H9 (cell line): Measurements from ENCODE around the gene GSC2. TPM values are rescaled to one million over a fixed set of nuclear protein-coding genes. Genes with fewer than 3 reads are reported as not detected.

Experiments
- DNase-seq: peaks from one replicate; pipeline ENCODE4 v3.0.0-alpha.2; 2017
- H2AFZ ChIP-seq: one replicate; pipeline ENCODE4 v1.6.1; 2013; ENCODE audit warnings: mild to moderate bottlenecking, low read length, control low read depth, moderate library complexity
- H2AK5ac ChIP-seq: 2 replicates; pipeline ENCODE4 v1.6.1; 2013; ENCODE audit warnings: low read length, control low read depth, mixed read lengths; ENCODE audit not compliant: insufficient read length
- H2BK120ac ChIP-seq: one replicate; pipeline ENCODE4 v1.6.1; 2013; ENCODE audit warnings: low read depth, mild to moderate bottlenecking, low read length, control low read depth, inconsistent platforms; ENCODE audit not compliant: poor library complexity, severe bottlenecking
- H2BK12ac ChIP-seq: 2 replicates; pipeline ENCODE4 v1.6.1; 2013; ENCODE audit warnings: low read length, control low read depth, mixed read lengths, low read depth; ENCODE audit not compliant: insufficient read length
- H2BK15ac ChIP-seq: 2 replicates; pipeline ENCODE4 v1.6.1; 2013; ENCODE audit warnings: low read depth, low read length, control low read depth
- H2BK20ac ChIP-seq: one replicate; pipeline ENCODE4 v1.6.1; 2013; ENCODE audit warnings: low read depth, mild to moderate bottlenecking, low read length, control low read depth, inconsistent platforms; ENCODE audit not compliant: poor library complexity, severe bottlenecking
- H2BK5ac ChIP-seq: 2 replicates; pipeline ENCODE4 v1.6.1; 2013; ENCODE audit warnings: low read length, control low read depth, mixed read lengths; ENCODE audit not compliant: insufficient read length
- H3K14ac ChIP-seq: 2 replicates; pipeline ENCODE4 v1.6.1; 2013; ENCODE audit warnings: low read length, control low read depth; ENCODE audit not compliant: insufficient read depth
- H3K18ac ChIP-seq: 2 replicates; pipeline ENCODE4 v1.6.1; 2013; ENCODE audit warnings: low read depth, mild to moderate bottlenecking, mixed read lengths, low read length, control low read depth; ENCODE audit not compliant: insufficient read length
- H3K23ac ChIP-seq: 2 replicates; pipeline ENCODE4 v1.6.1; 2013; ENCODE audit warnings: low read length, control low read depth, mixed read lengths, low read depth; ENCODE audit not compliant: insufficient read length
- H3K23me2 ChIP-seq: 2 replicates; pipeline ENCODE4 v1.6.1; 2013; ENCODE audit warnings: low read depth, mild to moderate bottlenecking, mixed read lengths, low read length, control low read depth; ENCODE audit not compliant: insufficient read length, poor library complexity, severe bottlenecking
- H3K27ac ChIP-seq: 2 replicates; pipeline ENCODE4 v1.5.1; 2013; ENCODE audit warnings: low read length, control low read depth, mixed read lengths, low read depth; ENCODE audit not compliant: insufficient read length
- H3K27me3 ChIP-seq: 2 replicates; pipeline ENCODE4 v1.6.1; 2013; ENCODE audit warnings: low read length, control low read depth, inconsistent platforms; ENCODE audit not compliant: insufficient read depth
- H3K4ac ChIP-seq: 2 replicates; pipeline ENCODE4 v1.6.1; 2013; ENCODE audit warnings: low read depth, mild to moderate bottlenecking, control low read depth, inconsistent platforms, low read length, moderate library complexity
- H3K4me1 ChIP-seq: 2 replicates; pipeline ENCODE4 v1.6.1; 2013; ENCODE audit warnings: low read length, control low read depth, inconsistent platforms; ENCODE audit not compliant: insufficient read depth
- H3K4me2 ChIP-seq: 2 replicates; pipeline ENCODE4 v1.6.1; 2013; ENCODE audit warnings: low read length, control low read depth, mixed read lengths; ENCODE audit not compliant: insufficient read length, insufficient read depth
- H3K56ac ChIP-seq: 2 replicates; pipeline ENCODE4 v1.6.1; 2013; ENCODE audit warnings: low read depth, mild to moderate bottlenecking, mixed read lengths, low read length, control low read depth; ENCODE audit not compliant: insufficient read length
- H3K79me1 ChIP-seq: 2 replicates; pipeline ENCODE4 v1.6.1; 2013; ENCODE audit warnings: low read depth, mild to moderate bottlenecking, moderate library complexity, low read length, control low read depth, inconsistent platforms; ENCODE audit not compliant: insufficient read depth, poor library complexity, severe bottlenecking
- H3K79me2 ChIP-seq: 2 replicates; pipeline ENCODE4 v1.6.1; 2013; ENCODE audit warnings: low read length, control low read depth, inconsistent platforms; ENCODE audit not compliant: insufficient read depth
- H3K9ac ChIP-seq: 2 replicates; pipeline ENCODE4 v1.6.1; 2013; ENCODE audit warnings: low read length, control low read depth, mixed read lengths; ENCODE audit not compliant: insufficient read length; ENCODE audit errors: extremely low read depth
- H3K9me3 ChIP-seq: one replicate; pipeline ENCODE4 v1.6.1; 2013; ENCODE audit warnings: low read depth, low read length, inconsistent platforms; ENCODE audit not compliant: control insufficient read depth
- H3T11ph ChIP-seq: one replicate; pipeline ENCODE4 v1.6.1; 2013; ENCODE audit warnings: mild to moderate bottlenecking, low read length, control low read depth, inconsistent platforms
- H4K20me1 ChIP-seq: one replicate; pipeline ENCODE4 v1.6.1; 2013; ENCODE audit not compliant: control insufficient read depth, insufficient read length, insufficient read depth
- H4K5ac ChIP-seq: 2 replicates; pipeline ENCODE4 v1.6.1; 2013; ENCODE audit warnings: low read depth, mild to moderate bottlenecking, mixed read lengths, low read length, control low read depth; ENCODE audit not compliant: insufficient read length
- H4K8ac ChIP-seq: replicated peaks from 2 replicates; pipeline ENCODE4 v1.6.1; 2013; ENCODE audit warnings: low read length, control low read depth, mixed read lengths, low read depth; ENCODE audit not compliant: insufficient read length
- H4K91ac ChIP-seq: 2 replicates; pipeline ENCODE4 v1.6.1; 2013; ENCODE audit warnings: low read depth, mild to moderate bottlenecking, moderate library complexity, mixed read lengths, low read length, control low read depth; ENCODE audit not compliant: insufficient read length
- H3K27ac Mint-ChIP-seq, 3 experiments: 2 replicates in 2 of 3; 3 replicates in 1 of 3; pipeline ENCODE4 v1.8.0; 2020 to 2021; ENCODE audit warnings: mixed read lengths in 3 of 3, mild to moderate bottlenecking in 1 of 3, moderate library complexity in 1 of 3
- H3K27me3 Mint-ChIP-seq: 2 replicates; pipeline ENCODE4 v1.8.0; 2021; ENCODE audit warnings: low read depth, mild to moderate bottlenecking, moderate library complexity, mixed read lengths
- H3K36me3 Mint-ChIP-seq, 3 experiments: 2 replicates in 2 of 3; 3 replicates in 1 of 3; pipeline ENCODE4 v1.8.0; 2020 to 2021; ENCODE audit warnings: low read depth in 3 of 3, mixed read lengths in 3 of 3; ENCODE audit not compliant: insufficient read depth in 1 of 3
- H3K4me1 Mint-ChIP-seq, 2 experiments: 2 replicates each; pipeline ENCODE4 v1.8.0; 2020; ENCODE audit warnings: mixed read lengths in 2 of 2
- H3K4me3 Mint-ChIP-seq, 2 experiments: 2 replicates in 1 of 2; 3 replicates in 1 of 2; pipeline ENCODE4 v1.8.0; 2020 to 2021; ENCODE audit warnings: mild to moderate bottlenecking in 2 of 2, mixed read lengths in 2 of 2, moderate library complexity in 1 of 2
- H3K9me3 Mint-ChIP-seq, 2 experiments: 2 replicates in 1 of 2; 3 replicates in 1 of 2; pipeline ENCODE4 v1.8.0; 2020; ENCODE audit warnings: mild to moderate bottlenecking in 2 of 2, mixed read lengths in 2 of 2, moderate library complexity in 1 of 2
- CTCF ChIP-seq: fragments of 200-600 bp; sonication (generic); conservative IDR thresholded peaks from 3 replicates; pipeline ENCODE4 v1.8.0; 2021; ENCODE audit warnings: antibody characterized with exemption, mild to moderate bottlenecking
- WGBS: extraction: QIAGEN DNeasy Blood & Tissue Kit; methylation state at CpG from one replicate; pipeline ENCODE4 v1.1.7; 2013; ENCODE audit warnings: missing lambda C conversion rate, low lambda C conversion rate, mixed read lengths; ENCODE audit not compliant: insufficient read length; ENCODE audit errors: extremely low coverage; 5-methylcytosine and 5-hydroxymethylcytosine counted together
- total RNA-seq: library from RNA; stranded (reverse); gene quantifications from 2 replicates; pipeline ENCODE4 v1.2.1, GENCODE V29; 2021

The GSC2 gene
- total RNA-seq, 1 experiment from 2014 or later = 0.22 TPM

GRCh38 chr22:19176175-19176643 is 26.1 kb upstream of the GSC2 start:
- H4K8ac ChIP-seq = no peak overlapping the region
- no peak overlapping the region for H2AK5ac ChIP-seq
- no peak overlapping the region for H3T11ph ChIP-seq
- H4K20me1 ChIP-seq = peaks cover 2% of the 10 kb centered on the region
- Mint-ChIP-seq H3K9me3 (no peaks in the 10 kb centered on the region), H3K4me3 (peak overlapping the region; percentile 70 to 82), H3K4me1 (peaks cover 38 to 44% of the 10 kb centered on the region in 2 experiments), H3K27me3 (peaks cover 3% of the 10 kb centered on the region; the same call in 1 of the 2 replicates), H3K27ac (peak overlapping the region; percentile 44 to 86 (median 48); a peak in 3 of 7 replicates), H3K36me3 (peaks cover 0 to 22% (median 15%) of the 10 kb centered on the region in 3 experiments; a peak in 5 of 7 replicates)
- H3K27ac ChIP-seq = no peak overlapping the region
- H2BK20ac ChIP-seq = no peak overlapping the region
- peaks cover 6% of the 10 kb centered on the region for H3K79me1 ChIP-seq
- peaks cover 10% of the 10 kb centered on the region; the same call in 1 of the 2 replicates for H3K79me2 ChIP-seq
- no peak overlapping the region for H2BK5ac ChIP-seq
- peaks cover 3% of the 10 kb centered on the region; the same call in 1 of the 2 replicates for H3K4me1 ChIP-seq
- DNase-seq = no peak
- no peak overlapping the region for H2BK120ac ChIP-seq
- no peak overlapping the region for H3K56ac ChIP-seq
- TF ChIP-seq CTCF = no peak
- H3K14ac ChIP-seq = no peak overlapping the region; the same call in 1 of the 2 replicates
- H3K4me2 ChIP-seq = no peak overlapping the region
- H3K4ac ChIP-seq = no peak overlapping the region
- H2BK12ac ChIP-seq = no peak overlapping the region
- H3K18ac ChIP-seq = no peak overlapping the region
- no CpG with 5 or more reads among the region's 12 CpGs for WGBS
- no peak overlapping the region for H4K5ac ChIP-seq
- H3K23me2 ChIP-seq = peaks cover 14% of the 10 kb centered on the region
- H3K23ac ChIP-seq = no peak overlapping the region
- H3K9me3 ChIP-seq = no peaks in the 10 kb centered on the region
- H2AFZ ChIP-seq = no peak overlapping the region
- no peak overlapping the region for H3K9ac ChIP-seq
- H3K27me3 ChIP-seq = no peaks in the 10 kb centered on the region
- no peak overlapping the region for H4K91ac ChIP-seq
- H2BK15ac ChIP-seq = no peak overlapping the region
